Measurements from ENCODE around the gene TNS4.

TNS4 gene

DNA sequence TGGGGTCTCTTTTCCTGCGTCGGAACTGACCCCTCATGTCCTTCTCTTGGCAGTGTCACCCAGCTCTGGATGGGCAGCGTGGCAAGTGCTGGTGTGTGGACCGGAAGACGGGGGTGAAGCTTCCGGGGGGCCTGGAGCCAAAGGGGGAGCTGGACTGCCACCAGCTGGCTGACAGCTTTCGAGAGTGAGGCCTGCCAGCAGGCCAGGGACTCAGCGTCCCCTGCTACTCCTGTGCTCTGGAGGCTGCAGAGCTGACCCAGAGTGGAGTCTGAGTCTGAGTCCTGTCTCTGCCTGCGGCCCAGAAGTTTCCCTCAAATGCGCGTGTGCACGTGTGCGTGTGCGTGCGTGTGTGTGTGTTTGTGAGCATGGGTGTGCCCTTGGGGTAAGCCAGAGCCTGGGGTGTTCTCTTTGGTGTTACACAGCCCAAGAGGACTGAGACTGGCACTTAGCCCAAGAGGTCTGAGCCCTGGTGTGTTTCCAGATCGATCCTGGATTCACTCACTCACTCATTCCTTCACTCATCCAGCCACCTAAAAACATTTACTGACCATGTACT is 44.9 kb downstream of the TNS4 start:
- DNase-seq, result no peak

DNA sequence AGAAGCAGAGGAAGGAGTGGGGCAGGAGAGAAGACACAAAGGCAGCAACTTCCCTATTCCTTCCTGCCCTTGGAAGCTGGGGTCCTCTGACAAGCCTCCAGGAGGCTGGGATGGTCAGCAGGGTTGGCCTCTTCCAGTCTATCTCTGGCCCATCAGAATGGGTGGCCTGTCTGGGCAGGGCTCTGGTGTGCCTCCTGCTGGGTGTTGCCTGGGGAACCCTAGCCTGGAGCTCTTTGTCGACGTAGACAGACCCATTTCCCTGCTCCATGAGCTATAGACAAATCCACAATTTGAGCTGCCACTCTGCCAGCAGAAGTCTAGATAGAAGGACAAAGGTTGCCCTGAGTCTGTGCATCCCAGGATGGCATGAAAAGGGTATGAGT is 46.8 kb downstream of the TNS4 start:
- DNase-seq, result no peak

DNA sequence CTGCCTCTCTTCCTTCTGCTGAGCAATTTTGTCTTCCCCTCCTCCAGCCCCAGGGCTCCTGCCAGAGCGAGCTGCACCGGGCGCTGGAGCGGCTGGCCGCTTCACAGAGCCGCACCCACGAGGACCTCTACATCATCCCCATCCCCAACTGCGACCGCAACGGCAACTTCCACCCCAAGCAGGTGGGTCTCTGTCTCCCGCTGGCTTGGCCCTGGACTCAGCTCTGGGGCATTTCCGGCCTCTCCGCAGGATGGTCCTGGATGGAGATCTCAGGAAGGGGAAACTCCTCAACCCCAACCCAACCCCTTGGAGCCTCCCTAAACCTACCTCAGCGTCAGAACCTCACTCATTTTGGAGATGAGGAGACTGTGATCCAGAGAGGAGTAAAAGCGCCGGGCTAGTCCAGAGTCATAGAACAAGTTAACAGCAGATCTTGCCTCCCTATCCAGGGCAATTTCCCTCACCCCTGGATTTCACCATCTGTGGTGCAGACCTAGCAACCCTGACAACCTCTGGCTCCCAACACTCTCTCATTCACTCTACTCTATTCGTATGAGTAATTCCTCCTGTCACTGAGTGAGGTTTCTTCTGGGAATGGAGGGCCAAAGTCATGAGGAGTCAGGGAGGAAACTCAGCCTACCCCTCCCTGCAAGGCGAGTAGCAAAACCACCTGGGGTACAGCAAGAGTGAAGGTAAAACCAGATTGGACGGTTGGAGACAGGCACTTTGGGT is 47.4 kb downstream of the TNS4 start:
- no peak for DNase-seq

DNA sequence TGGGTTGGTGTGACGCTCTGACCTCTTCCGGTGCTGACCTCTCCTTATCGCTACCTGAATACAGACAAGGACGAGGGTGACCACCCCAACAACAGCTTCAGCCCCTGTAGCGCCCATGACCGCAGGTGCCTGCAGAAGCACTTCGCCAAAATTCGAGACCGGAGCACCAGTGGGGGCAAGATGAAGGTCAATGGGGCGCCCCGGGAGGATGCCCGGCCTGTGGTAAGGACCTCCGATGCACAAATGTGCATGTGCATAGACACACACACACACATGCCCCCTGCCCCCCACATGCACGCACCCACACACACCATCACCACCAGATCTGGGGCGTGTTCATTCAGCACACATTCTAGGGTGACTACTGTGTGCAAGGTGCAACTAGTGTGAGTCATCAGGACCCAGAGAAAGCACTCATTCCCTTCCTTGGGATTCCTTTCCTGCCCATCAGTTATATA is 48.5 kb downstream of the TNS4 start:
- no peak for DNase-seq

DNA sequence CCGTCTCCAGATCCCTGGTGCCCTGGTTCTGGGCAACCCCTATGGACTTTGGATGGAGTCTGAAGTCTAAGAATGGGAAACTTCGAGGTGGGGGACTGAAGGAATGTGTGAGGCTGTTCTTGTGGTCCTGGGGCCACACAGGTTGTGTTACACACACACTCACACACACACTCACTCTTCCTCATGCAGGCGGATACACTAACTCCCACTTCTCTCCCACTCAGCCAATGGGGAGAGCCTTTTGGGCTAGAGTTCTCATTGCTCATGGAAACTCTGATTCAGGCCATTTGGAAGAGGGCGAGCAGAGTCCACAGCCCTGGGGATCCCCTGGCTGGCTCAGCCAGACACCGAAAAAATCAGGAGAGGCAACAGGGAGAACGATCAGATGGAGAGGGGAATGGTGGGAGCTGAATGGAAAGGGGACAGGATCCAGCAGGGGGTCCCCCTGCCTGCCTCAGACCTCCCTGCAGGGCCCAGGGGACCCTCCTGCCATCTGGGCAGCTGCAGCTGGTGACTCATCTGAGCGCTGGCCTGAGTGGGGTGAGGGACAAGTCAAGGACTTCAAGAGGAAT is 49.1 kb downstream of the TNS4 start:
- peak; percentile 15 to 60 for DNase-seq

DNA sequence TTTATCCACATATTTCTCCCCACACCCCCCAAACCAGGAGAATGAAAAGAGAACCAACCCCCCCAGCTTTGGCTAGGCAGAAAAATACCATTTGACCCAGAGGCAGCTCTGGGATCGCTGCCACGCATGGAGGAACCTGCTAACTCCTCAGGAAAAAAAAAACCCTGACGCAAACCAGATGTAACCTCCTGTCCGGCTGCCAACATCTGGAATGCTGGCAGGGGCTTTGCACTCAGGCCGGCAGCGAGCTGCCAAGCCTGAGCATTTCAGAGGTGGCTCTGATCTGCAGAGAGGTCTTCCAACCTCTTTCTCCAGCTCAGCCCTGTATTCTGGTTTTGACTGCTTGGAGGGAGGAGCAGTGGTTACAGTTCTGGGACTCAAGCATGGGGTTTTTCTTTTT is 50.0 kb downstream of the TNS4 start:
- DNase-seq, result no peak

DNA sequence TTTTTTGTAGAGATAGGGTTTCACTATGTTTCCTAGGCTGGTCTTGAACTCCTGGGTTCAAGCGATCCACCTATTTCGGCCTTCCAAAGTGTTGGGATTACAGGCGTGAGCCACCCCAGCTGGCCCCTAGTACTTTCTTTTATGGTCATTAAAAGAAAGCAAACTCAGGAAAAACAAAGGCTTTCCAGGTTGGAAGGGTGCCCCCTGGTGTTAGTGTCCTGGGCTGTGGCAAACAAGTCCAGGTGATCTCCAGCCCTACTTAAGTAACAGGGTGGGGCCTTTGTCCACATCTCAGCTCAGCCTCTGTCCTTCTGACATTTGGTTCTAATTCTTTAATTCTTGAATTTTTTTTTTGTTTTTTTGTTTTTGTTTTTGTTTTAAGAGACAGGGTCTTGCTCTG is 51.2 kb downstream of the TNS4 start:
- DNase-seq, result peak in 1 of 2 experiments; percentile 28

DNA sequence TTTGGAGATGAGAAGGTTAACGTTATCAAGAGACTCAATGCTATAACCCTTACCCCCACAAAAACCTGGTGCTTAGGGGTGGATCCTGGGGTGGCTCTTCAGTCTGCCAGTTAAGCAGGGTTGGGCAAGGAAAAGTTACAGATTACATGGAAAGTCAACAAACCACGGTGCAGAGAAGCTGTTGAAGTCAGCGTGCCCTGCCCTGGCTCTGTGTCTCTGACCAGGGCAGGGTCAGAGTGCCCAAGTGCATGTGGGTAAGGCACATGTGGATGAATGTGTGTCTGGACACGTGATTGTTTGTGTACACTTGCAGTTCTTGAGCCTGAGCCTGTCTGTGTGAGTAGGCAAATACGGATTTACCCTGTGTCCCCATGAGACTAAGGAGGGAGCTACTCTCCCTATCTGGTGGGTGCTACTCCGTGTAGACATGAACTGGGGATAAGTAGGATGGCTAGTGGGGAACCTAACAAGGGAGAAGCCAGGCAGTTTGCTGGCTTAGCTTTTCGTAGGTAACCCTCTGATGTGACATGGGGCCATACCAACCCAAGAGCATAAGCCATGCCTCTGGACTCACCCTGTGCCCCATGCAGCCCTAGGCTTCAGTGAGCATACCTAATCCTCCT is 52.7 kb downstream of the TNS4 start:
- DNase-seq, result no peak

DNA sequence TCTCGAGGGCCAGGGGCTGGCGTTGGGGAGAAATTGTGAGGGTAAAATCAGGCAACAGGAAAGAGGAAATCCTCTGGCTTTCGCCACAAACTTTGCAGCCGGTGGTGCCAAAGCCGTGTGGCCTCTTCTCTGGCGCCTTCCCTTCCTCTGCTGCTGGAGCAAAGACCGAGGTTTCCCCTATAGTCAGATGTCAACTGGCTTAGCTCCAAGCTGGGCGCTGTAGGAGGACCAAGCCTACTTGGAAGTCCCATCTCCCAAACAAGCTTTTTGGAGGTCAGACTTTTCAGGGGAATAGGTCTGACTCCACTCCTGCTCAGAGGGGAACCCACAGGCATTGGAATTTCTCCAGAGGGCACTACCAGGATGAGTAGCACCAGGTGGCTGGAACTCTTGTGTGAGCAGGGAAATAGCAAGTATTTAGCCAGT is 53.2 kb downstream of the TNS4 start:
- DNase-seq, result no peak

DNA sequence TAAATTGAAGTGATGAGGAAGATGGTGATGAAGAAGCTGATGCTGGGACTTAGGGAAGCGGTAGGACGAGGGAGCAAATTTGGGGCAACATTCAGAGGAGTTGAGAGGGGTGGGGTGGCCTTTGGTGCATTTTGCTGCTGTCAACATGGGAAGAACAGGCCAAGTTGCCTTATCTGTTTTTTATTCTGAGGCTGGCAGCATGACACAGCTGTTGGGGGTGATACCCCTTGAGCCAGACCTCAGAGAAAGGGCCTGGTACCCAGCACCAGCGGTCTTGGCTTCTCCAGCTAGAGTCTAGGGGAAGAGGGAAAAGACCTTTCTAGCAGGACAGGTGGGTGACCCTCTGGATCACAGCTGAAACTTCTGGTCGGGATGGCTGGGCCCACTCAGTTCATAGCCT is 53.6 kb downstream of the TNS4 start:
- DNase-seq, result no peak

DNA sequence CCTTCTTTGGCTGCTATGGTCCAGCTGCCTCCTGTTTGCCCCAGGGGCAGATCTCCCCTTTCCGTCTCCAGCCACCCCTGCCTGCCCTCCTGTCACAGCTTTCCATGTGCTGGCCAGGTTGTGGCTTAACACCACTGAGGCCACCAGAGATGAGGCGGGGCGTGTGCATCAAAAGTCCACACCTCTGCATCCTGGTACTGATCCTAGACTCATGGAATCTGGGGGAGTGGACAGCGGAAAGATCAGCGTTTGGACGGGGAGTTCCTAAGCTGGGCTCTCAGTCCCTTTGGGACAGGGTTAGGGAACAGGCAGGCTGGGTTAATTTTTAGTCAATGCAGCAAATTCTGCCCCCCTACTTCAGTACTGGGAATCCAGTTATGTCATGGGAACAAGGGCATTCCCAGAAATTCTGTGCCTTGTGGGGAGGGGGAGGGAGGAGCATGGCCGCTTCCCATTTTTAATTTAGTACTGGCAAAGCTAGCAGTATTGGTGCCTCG is 54.2 kb downstream of the TNS4 start:
- DNase-seq, result no peak

DNA sequence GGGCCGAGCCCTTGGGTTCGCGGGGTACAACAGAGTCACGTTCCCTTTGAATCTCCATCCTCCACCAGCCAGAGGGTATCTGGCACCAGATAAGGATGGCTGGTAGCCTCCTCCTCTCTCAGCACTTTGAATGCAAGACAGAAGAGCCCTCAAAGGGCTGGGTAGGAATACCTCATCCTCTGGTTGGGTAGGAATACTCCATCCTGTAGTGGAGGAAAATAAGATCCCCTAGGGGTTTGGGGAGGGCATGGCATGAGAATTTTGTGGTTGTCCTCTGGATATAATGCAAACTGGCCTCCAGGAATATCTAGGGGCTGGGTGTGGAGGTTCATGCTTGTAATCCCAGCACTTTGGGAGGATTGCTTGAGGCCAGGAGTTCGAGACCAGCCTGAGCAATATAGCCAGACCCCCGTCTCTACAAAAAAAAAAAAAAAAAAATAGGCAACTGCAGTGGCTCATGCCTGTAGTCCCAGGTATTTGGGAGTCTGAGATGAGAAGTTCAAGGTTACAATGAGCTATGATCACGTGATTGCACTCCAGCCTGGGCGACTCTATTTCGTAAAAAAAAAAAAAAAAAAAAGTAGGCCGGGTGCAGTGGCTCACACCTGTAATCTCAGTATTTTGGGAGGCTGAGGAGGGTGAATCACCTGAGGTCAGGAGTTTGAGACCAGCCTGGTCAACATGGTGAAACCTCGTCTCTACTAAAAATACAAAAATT is 55.5 kb downstream of the TNS4 start:
- peak in 1 of 2 experiments; percentile 11 for DNase-seq

DNA sequence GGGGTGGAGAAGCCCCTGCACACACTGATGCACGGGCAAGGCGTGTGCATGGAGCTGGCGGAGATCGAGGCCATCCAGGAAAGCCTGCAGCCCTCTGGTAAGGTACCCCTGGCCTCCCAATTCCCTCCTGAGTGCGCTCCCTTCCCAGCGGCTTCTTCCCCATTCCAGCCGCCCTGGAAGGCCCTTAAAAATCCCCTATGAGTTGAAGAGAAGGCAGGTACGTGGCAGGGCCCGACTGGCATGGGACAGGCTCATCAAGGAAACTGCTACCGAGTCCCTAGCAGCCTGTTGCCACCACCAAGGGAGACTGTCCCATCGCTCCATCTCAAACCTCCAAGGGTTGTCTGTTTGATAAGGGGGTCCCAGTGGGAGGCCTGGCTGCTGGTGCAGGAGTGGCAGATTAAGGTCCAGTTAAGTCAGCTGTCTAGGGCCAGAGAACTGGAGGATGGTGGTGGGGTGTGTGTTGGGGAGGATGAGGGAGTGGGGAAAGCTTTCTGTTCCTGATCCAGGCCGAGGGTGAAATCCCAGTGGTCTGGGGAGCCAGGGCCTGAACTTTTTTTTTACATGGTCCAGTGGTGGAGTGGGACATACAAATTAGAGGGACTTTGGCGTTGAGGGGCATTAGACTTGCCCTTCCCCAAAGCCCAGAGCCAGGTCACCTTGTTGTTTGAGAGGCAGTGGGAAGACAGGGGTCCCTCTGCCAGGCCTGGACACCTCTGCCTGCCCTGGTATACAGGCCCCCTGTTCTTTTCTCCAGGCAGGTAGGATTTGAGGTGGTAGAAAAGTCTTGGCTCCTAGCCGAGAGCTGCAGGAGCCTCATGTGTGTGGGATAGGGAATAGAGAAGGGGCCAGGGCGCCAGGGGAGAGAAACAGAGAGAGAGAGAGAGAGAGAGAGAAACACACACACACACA is 57.2 kb downstream of the TNS4 start:
- no peak for DNase-seq

DNA sequence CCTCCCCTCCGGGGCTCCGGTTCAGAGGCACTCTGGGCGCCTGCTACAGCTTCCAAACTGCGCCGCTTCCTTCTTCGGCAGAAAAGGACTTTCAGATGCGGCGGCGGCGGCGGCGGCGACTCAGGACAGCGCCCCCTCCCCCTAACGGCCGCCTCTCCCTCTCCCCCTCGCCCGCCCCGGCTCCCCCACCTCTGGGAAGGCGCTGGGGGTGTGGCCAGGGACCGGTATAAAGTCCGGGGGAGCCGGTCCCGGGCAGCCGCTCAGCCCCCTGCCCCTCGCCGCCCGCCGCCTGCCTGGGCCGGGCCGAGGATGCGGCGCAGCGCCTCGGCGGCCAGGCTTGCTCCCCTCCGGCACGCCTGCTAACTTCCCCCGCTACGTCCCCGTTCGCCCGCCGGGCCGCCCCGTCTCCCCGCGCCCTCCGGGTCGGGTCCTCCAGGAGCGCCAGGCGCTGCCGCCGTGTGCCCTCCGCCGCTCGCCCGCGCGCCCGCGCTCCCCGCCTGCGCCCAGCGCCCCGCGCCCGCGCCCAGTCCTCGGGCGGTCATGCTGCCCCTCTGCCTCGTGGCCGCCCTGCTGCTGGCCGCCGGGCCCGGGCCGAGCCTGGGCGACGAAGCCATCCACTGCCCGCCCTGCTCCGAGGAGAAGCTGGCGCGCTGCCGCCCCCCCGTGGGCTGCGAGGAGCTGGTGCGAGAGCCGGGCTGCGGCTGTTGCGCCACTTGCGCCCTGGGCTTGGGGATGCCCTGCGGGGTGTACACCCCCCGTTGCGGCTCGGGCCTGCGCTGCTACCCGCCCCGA is 58.0 kb downstream of the TNS4 start, which contains the start of gene IGFBP4:
Gene IGFBP4 (plus strand): TSS at position 255 of the 792 bp plus-strand sequence. CDS start 286 bp downstream, at position 541.
- peak; percentile 58 to 75 for DNase-seq

DNA sequence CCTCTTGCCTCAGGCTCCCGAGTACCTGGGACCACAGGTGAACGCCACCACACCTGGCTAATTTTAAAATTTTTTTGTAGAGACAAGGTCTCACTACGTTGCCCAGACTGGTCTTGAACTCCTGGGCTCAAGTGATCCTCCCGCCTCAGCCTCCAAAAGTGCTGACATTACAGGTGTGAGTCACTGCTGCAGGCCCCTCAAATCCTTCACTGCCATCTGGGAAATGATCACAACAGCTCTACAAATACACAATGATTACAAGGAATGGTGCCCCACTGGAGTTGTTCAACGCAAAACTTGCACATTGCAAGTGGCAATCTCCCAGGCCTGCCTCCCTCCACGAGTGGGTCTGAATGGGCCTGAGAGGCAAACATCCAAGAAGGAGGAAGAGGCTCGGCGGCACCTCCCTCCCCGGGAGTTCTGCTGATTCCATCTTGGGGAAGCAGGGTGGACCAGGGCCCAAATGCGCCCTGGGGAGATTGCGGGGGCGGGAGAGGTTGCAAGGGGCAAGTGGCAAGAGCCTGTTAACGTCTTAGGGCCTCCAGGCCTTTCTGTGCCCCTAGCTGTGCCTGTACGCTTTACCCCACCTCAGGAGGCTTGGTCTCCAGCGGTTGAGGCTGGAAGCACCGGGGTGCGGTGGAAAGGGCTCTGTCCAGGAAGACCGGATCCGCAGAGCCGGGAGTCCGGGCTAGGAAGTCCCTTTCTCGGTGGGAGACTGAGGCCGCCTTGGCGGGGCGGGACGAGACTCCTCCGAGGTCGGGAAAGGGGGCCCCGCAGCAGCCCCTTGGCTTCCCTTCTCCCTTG is 58.8 kb downstream of the TNS4 start:
- no peak for DNase-seq

DNA sequence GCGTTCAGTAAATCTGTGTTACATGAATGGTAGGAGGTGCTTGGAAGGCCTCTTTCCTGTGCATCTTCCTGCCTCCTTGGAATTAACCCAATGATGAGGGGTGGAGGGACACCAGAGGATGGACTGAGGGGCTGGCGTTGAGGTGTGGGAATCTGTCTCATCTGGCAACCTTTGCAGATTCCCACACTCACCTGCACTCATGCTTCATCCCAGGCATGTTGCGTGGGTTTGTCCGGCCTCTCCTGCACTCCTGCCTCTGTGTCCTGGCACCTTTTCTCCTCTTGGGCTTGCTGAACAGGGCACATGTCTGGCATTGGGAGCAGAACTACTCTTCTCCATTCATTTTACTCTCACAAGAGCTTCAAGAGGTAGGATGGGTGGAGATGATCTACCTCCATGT is 61.3 kb downstream of the TNS4 start:
- no peak for DNase-seq

DNA sequence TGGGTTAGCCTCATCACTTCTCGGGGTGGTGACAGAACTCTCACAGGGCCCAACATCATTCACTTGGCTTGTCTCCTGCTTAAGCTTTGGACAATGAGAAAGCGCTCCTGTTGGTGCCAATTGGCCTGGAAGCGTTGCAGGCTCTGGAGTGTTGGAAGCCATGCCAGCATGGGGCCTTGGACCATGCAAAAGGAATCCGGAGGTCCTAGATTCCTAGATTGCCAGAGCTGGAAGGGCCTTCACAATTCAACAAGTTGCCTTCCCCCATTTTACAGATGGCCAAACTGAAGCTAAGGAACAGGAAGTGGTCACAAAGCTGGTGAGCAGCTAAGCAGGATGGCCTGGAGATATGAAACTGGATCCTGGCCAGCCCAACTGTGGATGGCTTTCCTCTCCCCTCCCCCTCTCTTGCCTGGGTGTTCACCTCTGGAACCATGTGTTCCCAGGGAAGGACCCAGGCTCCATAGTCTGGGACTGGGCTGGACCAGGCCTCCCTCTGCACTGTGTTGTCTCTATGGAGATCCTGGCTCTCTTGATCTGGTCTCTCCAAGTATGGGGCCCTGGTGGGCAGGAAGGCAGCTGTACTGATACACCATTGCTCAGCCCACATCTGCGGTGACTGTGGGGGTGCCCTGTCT is 64.2 kb downstream of the TNS4 start:
- no peak for DNase-seq

DNA sequence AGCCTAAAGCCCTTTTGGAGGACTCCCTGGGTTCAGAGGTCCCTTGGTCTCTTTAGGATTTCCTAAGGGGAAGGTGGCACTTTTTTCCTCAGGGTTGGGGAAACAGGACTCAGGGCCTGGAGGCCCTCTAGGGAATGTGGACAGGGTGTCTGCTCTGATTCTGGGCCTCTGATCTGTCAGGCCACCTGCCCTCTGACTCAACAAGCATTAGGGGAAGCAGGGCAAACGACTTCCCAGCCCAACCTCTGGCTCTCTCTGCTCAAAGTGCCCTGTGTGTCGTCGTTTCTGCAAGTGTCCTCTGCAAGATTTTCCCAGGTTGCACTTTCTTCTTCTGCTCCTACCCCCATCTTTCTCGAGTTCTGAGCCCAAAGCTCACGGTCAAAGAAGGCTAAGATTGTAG is 64.8 kb downstream of the TNS4 start:
- DNase-seq, result no peak

DNA sequence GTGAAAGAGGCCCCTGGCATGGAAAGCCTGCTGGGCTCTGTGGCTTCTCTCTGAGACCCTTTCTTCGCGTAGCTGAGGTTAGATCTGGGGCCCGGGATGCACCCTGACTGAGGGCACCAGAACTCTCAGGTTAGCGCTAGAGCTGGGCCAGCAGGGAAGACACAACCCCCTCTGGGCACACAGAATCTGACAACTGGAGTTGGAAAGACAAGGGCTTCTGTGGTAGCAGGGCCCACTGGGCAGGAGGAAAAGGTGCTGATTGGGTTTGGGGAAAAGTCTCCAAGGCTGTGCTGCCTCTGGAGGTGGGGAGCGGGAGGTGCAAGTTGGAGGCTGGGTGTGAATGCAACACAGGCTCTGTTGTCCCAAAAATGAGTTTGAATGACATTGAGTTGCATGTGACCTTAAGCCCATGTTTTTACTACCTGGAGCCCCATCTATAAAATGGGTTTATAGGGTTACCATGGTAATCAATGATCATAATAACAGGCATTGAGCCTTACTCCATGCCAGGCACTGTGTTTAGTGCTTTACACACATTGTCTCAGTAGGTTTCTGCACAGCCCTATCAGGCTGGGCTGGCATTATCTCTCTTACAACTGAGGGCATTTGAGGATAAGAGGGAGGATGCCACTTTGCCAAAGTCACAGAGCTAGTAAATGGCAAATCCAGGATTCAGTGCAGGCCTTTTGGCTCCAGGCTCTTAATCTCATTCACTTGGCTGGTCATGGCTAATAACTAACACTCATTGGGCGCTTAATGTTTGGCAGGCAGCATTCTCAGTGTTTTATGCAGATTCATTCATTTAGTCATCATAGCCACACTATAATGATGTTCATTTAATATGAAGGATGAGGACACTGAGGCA is 67.6 kb downstream of the TNS4 start:
- DNase-seq, result peak in 1 of 2 experiments; percentile 9
